ENCODE results near the gene BARX1.

BARX1 gene

GRCh38 chr9:93968451-93969327 is 13.5 kb upstream of the BARX1 start:
- intact Hi-C loops (cut with DNase I) = no loop called here
- peak in 2 of 42 donors; percentile 17 to 33 for DNase-seq

GRCh38 chr9:93967020-93967803 is 12.1 kb upstream of the BARX1 start:
- intact Hi-C loops (cut with DNase I) = no loop called here
- DNase-seq = peak in 4 of 42 donors; percentile 4 to 29 (median 24)

- intact Hi-C loops (cut with DNase I) = no loop called here
- DNase-seq = peak in 4 of 42 donors; percentile 12 to 31 (median 24)
Observed at GRCh38 chr9:93965830-93966577, 10.8 kb upstream of the BARX1 start.

- DNase-seq = peak in 5 of 42 donors; percentile 3 to 26 (median 13)
- intact Hi-C loops (cut with DNase I) = loop anchor here (5.0 kb wide), 1 partner anchor 282 kb away; no protein-coding TSS in a partner anchor
Observed at GRCh38 chr9:93964685-93965084, 9.5 kb upstream of the BARX1 start.

- intact Hi-C loops (cut with DNase I) = loop anchor here (5.0 kb wide), 1 partner anchor 282 kb away; no protein-coding TSS in a partner anchor
- peak in 6 of 42 donors; percentile 3 to 38 (median 17) for DNase-seq
Observed at GRCh38 chr9:93963969-93964368, 8.8 kb upstream of the BARX1 start.

GRCh38 chr9:93963489-93963888 is 8.3 kb upstream of the BARX1 start:
- intact Hi-C loops (cut with DNase I) = loop anchor here (5.0 kb wide), 1 partner anchor 281 kb away; no protein-coding TSS in a partner anchor
- DNase-seq = peak in 5 of 42 donors; percentile 3 to 18 (median 9)

GRCh38 chr9:93962561-93963440 is 7.6 kb upstream of the BARX1 start:
- peak; percentile 59 to 91 (median 80) for DNase-seq
- intact Hi-C loops (cut with DNase I) = loop anchor here (5.0 kb wide), 1 partner anchor 280 kb away; no protein-coding TSS in a partner anchor

GRCh38 chr9:93962017-93962416 is 6.9 kb upstream of the BARX1 start:
- peak in 1 of 42 donors; percentile 0 for DNase-seq
- intact Hi-C loops (cut with DNase I) = loop anchor here (5.0 kb wide), 1 partner anchor 280 kb away; no protein-coding TSS in a partner anchor

- DNase-seq = peak in 4 of 42 donors; percentile 15 to 23 (median 18)
- intact Hi-C loops (cut with DNase I) = loop anchor here (5.0 kb wide), 1 partner anchor 279 kb away; no protein-coding TSS in a partner anchor
Observed at GRCh38 chr9:93960971-93961841, 6.1 kb upstream of the BARX1 start.

- intact Hi-C loops (cut with DNase I) = loop anchor here (5.0 kb wide), 1 partner anchor 278 kb away; no protein-coding TSS in a partner anchor
- peak in 4 of 42 donors; percentile 7 to 23 (median 17) for DNase-seq
Observed at GRCh38 chr9:93960221-93960970, 5.2 kb upstream of the BARX1 start.

GRCh38 chr9:93959739-93960154 is 4.6 kb upstream of the BARX1 start:
- intact Hi-C loops (cut with DNase I) = loop anchor here (5.0 kb wide), 1 partner anchor 277 kb away; no protein-coding TSS in a partner anchor
- DNase-seq = peak in 5 of 42 donors; percentile 4 to 20 (median 9)

GRCh38 chr9:93958819-93959682 is 3.9 kb upstream of the BARX1 start:
- intact Hi-C loops (cut with DNase I) = no loop called here
- DNase-seq = peak in 4 of 42 donors; percentile 23 to 42 (median 29)

GRCh38 chr9:93958121-93958818 is 3.1 kb upstream of the BARX1 start:
- intact Hi-C loops (cut with DNase I) = no loop called here

More at GRCh38 chr9:93958121-93958818, 3.1 kb upstream of the BARX1 start:
- DNase-seq = peak in 2 of 42 donors; percentile 27 to 36

Measured in head of caudate nucleus (tissue), 42 donors.